ENCODE data around the gene IMP4.
"Not testable (repeated sequence)": the region's sequence is repeated elsewhere in the genome, so short reads cannot be mapped to it uniquely, and the experiment has no call there.

Gene IMP4, protein sequence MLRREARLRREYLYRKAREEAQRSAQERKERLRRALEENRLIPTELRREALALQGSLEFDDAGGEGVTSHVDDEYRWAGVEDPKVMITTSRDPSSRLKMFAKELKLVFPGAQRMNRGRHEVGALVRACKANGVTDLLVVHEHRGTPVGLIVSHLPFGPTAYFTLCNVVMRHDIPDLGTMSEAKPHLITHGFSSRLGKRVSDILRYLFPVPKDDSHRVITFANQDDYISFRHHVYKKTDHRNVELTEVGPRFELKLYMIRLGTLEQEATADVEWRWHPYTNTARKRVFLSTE

DNA sequence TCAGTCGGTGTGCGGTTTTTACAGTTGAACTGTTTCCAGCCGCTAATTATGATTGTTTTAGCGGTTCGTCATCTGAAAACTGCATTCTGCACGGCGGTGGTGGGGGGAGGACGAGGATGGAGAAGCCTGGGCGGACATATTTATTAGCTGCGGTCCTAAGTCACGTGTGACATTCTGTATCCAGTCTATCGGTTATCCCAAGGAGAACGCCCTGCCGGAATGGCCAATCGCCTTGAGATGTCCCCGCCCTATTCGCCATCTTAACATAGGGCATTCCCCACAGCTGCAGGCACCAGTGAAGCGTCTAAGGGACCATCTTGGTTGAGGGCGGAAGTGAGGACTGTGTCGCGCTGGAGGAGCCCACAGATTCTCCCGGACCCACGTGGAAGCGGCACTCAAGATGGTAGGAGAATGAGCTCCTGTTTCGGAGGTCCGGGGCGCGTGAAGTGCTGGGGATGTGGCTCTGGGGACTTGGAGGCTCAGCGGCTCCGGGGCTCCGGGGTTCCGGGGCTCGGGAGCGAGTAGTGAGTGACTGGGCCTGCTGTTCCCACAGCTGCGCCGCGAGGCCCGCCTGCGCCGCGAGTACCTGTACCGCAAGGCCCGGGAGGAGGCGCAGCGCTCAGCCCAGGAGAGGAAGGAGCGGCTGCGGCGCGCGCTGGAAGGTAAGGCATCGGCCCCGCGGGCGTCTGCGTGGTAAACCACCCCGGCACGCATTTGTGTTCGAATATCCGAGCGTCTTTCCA lies at the start of gene IMP4:
IMP4 (plus strand) TSS at position 365 of the 743 bp plus-strand sequence; CDS start at position 401, 36 bp downstream.
- peak; percentile 97 for DNase-seq

- DNase-seq, result no peak
These were observed 42.3 kb upstream of the IMP4 start for GRCh38 chr2:130300258-130300969.

- DNase-seq, result no peak
These were observed 41.7 kb upstream of the IMP4 start for GRCh38 chr2:130300970-130301348.

GRCh38 chr2:130302164-130302886 lies 40.4 kb upstream of the IMP4 start:
- no peak for DNase-seq

GRCh38 chr2:130303169-130303568 lies 39.5 kb upstream of the IMP4 start:
- no peak for DNase-seq

GRCh38 chr2:130304726-130305125 lies 38.0 kb upstream of the IMP4 start:
- no peak for DNase-seq

- DNase-seq, result no peak
These were observed 34.8 kb upstream of the IMP4 start for GRCh38 chr2:130307850-130308249.

DNA sequence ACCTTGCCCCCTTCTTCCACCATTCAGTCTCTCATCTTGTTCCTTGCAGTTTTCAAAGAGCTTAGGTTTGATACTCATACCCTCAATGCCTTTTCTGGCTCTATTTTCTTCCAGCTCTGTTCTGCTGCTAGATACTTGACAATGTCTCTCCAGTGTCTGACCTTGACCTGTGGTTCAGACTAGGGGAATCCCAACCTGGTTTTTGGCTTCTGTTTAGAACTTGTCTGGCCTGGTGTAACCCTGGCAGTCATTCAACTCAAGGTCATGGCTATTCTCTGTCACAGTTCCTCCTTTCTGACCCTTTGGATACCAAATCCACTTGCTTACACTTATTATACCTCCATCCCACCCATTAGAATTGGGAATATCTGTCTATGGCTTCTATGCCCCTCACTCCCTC lies 31.8 kb upstream of the IMP4 start:
- DNase-seq, result no peak

DNA sequence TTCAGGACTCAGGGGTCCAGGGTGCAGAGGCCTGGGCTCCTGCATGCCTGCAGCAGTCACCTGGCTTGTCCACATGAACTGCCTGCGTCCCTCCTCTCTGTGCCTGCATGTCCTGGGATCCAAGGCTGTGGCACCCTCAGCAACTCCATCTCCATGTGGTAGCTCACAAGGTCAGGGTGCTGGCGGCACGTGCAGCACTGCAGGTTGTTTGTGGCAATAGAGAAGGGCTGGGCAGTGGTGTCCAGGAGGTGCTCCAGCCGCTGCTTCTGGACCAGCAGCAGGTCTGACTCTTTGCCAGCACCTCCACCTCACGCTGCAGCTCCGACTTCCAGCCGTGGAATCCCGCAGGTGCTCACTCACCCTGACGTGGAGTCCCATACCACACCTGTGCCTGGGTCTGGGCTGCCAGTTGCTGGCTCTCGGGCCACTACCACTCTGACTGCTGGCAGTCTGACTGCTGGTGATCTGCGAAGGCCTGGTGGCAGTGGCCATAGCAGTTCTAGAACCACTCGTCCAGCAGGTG lies 28.8 kb upstream of the IMP4 start:
- no peak for DNase-seq

DNA sequence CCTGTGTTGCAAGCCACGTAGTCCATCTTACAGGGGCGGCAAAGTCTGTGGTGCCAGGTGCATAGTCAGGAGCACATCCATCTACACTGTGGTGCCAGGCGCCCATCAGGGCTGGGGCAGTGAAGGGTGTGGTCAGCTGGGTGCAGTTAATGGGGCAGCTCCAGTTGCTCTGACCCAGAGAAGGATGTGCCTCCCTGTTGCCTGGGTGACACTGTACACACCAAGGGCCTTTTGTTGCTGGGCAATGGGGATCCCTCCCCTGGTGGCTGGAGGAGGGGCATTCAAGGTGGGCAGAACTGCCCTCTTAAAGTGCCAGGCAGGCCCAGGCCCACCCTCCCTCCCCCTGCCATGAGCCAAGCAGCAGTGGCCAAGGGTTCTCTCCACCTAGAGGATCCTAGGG lies 28.3 kb upstream of the IMP4 start:
- no peak for DNase-seq

DNA sequence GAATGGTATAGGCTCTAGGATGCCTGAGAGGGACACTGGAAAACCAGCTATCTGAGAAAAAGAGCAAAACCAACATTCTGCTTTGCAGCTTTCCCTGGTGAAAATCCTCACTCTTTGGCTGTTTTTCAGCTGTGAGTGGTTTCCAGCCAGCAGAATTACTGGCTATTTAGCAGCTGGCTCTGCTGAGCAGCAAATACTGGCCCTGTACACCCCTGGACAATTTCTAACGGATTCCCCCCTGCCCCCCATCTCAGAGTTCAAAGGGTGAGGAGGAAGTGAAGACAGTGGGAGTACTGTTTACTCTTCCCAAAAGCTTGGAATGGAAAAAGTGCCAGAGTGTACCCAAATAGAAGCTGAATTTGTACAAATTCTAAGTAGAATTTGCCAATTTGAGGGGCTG lies 26.1 kb upstream of the IMP4 start:
- no peak for DNase-seq

DNA sequence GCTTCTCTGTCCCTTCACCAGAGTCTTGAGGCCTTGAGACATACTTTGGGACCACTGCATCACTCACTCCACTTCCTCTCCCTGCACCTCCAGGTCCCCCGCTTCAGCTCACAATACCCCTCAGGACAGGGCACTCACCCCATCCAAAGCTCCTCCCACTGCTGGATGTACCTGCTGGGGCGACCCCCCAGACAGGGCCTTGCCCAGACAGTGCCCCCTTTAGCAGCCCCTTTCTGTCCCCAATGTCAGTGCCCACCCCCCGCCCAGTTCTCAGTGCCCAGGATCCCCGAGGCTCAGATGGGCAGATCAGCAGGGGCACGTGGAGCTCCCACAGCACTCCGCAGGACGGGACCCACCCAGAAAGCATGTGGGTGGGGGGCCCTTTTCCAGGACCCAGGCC lies 23.8 kb upstream of the IMP4 start:
- no peak for DNase-seq

DNA sequence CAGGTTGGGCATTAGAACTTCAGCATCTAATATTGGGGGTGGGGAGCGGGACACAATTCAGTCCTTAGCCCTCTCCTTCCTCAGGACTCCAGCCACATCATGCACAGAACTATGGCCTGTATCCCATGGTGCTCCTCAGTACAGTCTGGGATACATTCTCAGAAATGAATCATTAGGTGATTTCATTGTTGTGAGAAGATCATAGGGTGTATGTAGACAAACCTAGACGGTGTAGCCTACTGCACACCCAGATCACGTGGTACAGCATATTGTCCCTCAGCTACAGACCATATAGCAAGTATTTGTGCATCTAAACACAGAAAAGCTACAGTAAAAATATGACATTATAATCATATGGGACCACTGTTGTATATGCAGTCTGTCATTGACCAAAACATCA lies 23.2 kb upstream of the IMP4 start:
- DNase-seq, result no peak

- DNase-seq, result no peak
These were observed 14.8 kb upstream of the IMP4 start for GRCh38 chr2:130327703-130328527.

- no peak for DNase-seq
These were observed 14.0 kb upstream of the IMP4 start for GRCh38 chr2:130328710-130329109.

DNA sequence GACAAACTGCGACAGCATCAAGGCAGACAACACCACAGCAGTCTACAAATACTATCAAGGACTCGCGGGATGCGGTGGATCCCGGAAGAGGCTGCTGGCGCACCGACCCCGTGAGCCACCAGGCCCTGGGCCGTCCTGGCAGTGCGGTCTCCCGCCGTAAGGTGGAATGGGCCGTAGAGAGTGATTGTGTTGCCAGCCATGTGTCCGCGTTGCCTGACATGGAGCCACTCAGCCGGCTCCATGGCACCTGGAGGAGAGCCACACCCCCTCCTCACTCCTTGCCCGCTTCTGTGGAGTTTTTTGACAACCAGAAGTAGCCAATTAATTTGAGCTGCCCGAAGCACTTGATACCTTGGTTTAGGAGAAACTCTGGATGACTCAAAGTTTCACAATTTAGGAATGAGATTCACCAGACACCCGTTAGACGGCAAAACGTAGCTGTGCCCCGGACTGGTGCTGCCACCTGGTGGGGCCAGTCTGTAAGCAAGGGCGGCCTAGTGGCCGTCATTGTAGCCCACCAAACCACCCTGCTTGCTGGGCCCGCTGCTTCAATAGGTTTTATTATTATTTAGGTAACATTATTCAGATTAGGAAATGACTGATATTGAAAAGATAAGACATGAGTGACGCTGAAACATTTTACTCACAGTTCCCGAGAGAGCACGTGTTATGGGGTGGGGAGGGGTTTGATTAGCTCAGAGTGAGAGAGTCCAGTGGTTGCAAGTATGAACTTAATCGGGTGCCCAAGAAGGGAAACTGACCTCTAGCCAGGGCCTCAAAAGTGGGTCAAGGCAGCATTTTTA lies 10.2 kb upstream of the IMP4 start:
- DNase-seq, result peak; percentile 85

DNA sequence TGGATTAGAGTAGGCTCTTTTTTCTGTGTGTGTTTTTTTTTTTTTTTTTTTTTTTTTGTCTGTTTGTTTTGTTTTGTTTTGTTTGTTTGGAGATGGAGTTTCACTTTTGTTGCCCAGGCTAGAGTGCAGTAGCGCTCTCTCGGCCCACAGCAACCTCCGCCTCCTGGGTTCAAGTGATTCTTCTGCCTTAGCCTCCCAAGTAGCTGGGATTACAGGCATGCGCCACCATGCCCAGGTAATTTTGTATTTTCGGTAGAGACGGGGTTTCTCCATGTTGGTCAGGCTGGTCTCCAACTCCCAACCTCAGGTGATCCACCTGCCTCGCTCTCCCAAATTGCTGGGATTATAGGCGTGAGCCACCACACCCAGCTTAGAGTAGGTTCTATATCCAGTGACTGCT lies 9.4 kb upstream of the IMP4 start:
- not testable (repeated sequence) for DNase-seq

GRCh38 chr2:130334026-130334425 lies 8.7 kb upstream of the IMP4 start:
- no peak for DNase-seq

DNA sequence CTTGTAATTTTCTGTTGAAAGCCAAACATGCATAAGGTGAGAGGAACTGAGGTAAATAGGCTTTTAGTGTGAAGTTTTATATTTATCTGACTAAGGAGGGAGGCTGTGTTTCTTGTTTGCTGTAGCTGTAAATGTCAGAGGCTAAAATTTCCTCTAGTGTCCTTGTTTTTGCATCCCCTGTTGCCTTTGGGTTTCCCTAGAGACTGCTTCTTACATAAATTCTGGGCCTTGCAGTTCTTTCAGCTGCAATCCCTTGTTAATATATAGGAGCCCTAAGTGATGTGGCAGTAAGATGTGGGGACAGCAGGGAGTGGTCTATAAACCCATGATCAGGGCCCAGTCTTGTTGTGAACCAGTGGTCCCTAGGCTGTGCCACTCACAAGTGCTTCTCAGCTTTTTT lies 7.5 kb upstream of the IMP4 start:
- DNase-seq, result no peak

- no peak for DNase-seq
These were observed 6.4 kb upstream of the IMP4 start for GRCh38 chr2:130336150-130336876.
